SK-N-SH (cell line): Measurements from ENCODE around the gene ZGPAT.

Experiments used
- POLR2AphosphoS5 ChIP-seq: IDR thresholded peaks from 2 replicates; pipeline ENCODE4 v1.6.1; 2012; ENCODE audit warnings: low read depth, low read length
- TF ChIP-seq, protein P1 (sequence below): fragments of 200-600 bp; sonication (generic); IDR thresholded peaks from 2 replicates; pipeline ENCODE4 v1.6.1; 2017; ENCODE audit warnings: antibody characterized with exemption, mild to moderate bottlenecking, moderate library complexity

DNA sequence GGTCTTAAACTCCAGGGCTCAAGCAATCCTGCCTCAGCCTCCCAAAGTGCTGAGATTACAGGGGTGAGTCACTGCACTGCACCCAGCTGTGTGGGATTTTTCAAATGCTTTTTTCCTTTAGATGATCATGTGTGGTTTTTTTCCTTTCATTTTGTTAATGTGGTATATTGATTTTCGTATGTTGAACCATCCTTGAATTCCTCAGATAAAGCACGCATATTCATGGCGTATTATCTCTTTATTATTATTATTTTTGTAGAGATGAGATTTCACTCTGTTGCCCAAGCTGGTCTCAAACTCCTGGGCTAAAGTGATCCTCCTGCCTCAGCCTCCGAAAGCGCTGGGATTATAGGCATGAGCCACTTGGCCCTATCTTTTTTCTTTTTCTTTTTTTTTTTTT, 7.0 kb downstream of the ZGPAT start:
- TF ChIP-seq, protein P1, sequence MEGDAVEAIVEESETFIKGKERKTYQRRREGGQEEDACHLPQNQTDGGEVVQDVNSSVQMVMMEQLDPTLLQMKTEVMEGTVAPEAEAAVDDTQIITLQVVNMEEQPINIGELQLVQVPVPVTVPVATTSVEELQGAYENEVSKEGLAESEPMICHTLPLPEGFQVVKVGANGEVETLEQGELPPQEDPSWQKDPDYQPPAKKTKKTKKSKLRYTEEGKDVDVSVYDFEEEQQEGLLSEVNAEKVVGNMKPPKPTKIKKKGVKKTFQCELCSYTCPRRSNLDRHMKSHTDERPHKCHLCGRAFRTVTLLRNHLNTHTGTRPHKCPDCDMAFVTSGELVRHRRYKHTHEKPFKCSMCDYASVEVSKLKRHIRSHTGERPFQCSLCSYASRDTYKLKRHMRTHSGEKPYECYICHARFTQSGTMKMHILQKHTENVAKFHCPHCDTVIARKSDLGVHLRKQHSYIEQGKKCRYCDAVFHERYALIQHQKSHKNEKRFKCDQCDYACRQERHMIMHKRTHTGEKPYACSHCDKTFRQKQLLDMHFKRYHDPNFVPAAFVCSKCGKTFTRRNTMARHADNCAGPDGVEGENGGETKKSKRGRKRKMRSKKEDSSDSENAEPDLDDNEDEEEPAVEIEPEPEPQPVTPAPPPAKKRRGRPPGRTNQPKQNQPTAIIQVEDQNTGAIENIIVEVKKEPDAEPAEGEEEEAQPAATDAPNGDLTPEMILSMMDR: no peak
- TF ChIP-seq POLR2AphosphoS5: no peak
